LNCAP (cell line): ENCODE results near the gene HILPDA.

Experiments used
- TF ChIP-seq, protein P1 (sequence below): fragments of 450-650 bp; IDR thresholded peaks from 2 replicates; pipeline ENCODE4 v1.5.1; 2017; ENCODE audit warnings: mild to moderate bottlenecking

The HILPDA gene

DNA sequence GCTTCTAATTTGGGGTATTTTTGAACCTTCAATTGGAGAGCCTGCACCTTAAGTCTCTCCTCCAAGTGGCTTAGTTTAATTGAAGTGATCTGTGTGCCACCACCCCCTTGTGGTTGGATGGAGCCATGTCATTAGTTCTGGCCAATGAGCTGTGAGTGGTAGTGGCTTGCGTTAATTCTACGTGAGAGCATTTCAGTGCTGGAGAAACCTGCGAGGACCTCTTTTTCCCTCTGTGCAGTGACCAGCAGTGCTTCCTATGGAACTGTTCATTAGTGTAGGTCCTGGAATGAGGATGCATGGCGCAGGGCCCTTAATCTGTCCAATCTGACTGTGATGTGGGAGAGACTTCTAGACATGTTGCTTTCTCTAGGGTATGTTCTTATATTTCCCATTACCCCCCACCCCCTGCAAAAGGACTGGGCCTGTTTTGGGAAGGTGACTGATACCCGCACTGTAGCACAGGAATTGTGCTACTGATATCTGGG, 3.8 kb downstream of the HILPDA start:
- TF ChIP-seq, protein P1, sequence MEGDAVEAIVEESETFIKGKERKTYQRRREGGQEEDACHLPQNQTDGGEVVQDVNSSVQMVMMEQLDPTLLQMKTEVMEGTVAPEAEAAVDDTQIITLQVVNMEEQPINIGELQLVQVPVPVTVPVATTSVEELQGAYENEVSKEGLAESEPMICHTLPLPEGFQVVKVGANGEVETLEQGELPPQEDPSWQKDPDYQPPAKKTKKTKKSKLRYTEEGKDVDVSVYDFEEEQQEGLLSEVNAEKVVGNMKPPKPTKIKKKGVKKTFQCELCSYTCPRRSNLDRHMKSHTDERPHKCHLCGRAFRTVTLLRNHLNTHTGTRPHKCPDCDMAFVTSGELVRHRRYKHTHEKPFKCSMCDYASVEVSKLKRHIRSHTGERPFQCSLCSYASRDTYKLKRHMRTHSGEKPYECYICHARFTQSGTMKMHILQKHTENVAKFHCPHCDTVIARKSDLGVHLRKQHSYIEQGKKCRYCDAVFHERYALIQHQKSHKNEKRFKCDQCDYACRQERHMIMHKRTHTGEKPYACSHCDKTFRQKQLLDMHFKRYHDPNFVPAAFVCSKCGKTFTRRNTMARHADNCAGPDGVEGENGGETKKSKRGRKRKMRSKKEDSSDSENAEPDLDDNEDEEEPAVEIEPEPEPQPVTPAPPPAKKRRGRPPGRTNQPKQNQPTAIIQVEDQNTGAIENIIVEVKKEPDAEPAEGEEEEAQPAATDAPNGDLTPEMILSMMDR: peak; percentile 67

DNA sequence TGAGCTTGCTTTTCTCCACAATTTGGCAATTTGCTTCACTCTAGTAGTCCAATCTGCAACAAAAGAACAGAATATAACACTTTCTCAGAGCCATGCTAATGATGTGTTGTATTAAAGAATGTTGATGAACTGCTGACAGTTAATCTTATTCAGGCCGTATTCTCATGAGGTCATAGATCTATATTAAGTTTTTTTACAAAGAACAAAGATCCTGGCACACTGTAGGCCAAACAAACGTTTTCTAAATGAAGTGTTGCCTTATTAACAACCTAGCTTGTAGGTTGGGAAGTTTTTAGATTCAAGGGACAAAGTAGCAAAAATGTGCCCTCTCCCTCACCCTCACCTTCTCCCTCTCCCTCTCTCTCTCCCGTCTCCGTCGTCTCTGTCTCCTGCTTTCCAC, 6.8 kb downstream of the HILPDA start:
- TF ChIP-seq, protein P1: no peak

GRCh38 chr7:128476402-128477335, 21.0 kb downstream of the HILPDA start, which contains the start of gene METTL2B:
Gene METTL2B, plus strand, starts transcription at chr7:128476748. Its CDS starts 18 bp downstream, at chr7:128476766.
- TF ChIP-seq, protein P1: peak; percentile 19; the same call in 1 of the 2 replicates

DNA sequence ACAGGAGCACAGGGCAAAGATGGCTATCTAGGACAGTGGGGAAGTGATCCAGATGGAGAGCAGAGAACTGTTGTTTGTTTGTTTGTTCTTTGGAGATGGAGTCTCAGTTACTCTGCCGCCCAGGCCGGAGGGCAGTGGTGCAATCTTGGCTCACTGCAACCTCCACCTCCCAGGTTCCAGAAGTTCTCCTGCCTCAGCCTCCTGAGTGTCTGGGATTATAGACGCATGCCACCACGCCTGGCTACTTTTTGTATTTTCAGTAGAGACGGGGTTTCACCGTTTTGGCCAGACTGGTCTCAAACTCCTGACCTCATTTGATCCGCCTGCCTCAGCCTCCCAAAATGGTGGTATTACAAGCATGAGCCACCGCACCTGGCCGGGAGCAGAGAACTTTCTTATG, 41.7 kb downstream of the HILPDA start:
- TF ChIP-seq, protein P1: no peak
